ENCODE data around the gene ARRDC4. TPM values are rescaled to one million over a fixed set of nuclear protein-coding genes. Genes with fewer than 3 reads are reported as not detected.

ARRDC4 gene
- total RNA-seq, 1 donor from 2014 or later: 11.8 TPM

GRCh38 chr15:97976766-97977503 is 16.4 kb downstream of the ARRDC4 start:
- Histone ChIP-seq H3K4me3 (no peak overlapping the region), H3K27ac (replicated peaks) (no peak overlapping the region), H3K4me1 (peaks cover 5% of the 10 kb centered on the region), H3K27me3 (ENCODE audit: low read depth) (no peaks in the 10 kb centered on the region), H3K36me3 (peaks cover 23% of the 10 kb centered on the region), H3K9me3 (replicated peaks) (no peaks in the 10 kb centered on the region)
- intact Hi-C loops (cut with micrococcal nuclease): no loop called here
- TF ChIP-seq CTCF (IDR thresholded peaks at IDR 0.05; ENCODE audit: borderline replicate concordance): no peak
- DNase-seq: no peak

GRCh38 chr15:97977734-97978133 is 17.2 kb downstream of the ARRDC4 start:
- no peak for DNase-seq
- Histone ChIP-seq H3K36me3 (peaks cover 15% of the 10 kb centered on the region), H3K4me1 (peaks cover 5% of the 10 kb centered on the region), H3K27ac (replicated peaks) (no peak overlapping the region), H3K4me3 (no peak overlapping the region), H3K27me3 (ENCODE audit: low read depth) (no peaks in the 10 kb centered on the region), H3K9me3 (replicated peaks) (no peaks in the 10 kb centered on the region)
- TF ChIP-seq CTCF (IDR thresholded peaks at IDR 0.05; ENCODE audit: borderline replicate concordance): no peak
- intact Hi-C loops (cut with micrococcal nuclease): no loop called here

- no peak for TF ChIP-seq CTCF (IDR thresholded peaks at IDR 0.05; ENCODE audit: borderline replicate concordance)
- Histone ChIP-seq H3K36me3 (peaks cover 7% of the 10 kb centered on the region), H3K9me3 (replicated peaks) (no peaks in the 10 kb centered on the region), H3K4me3 (no peak overlapping the region), H3K27ac (replicated peaks) (no peak overlapping the region), H3K27me3 (ENCODE audit: low read depth) (no peaks in the 10 kb centered on the region), H3K4me1 (peaks cover 5% of the 10 kb centered on the region)
- intact Hi-C loops (cut with micrococcal nuclease): no loop called here
- no peak for DNase-seq
Observed at GRCh38 chr15:97978401-97979139, 18.1 kb downstream of the ARRDC4 start.

GRCh38 chr15:97979140-97979520 is 18.6 kb downstream of the ARRDC4 start:
- Histone ChIP-seq H3K4me3 (no peak overlapping the region), H3K27ac (replicated peaks) (no peak overlapping the region), H3K36me3 (peaks cover 3% of the 10 kb centered on the region), H3K27me3 (ENCODE audit: low read depth) (no peaks in the 10 kb centered on the region), H3K4me1 (peaks cover 5% of the 10 kb centered on the region), H3K9me3 (replicated peaks) (no peaks in the 10 kb centered on the region)
- no peak for TF ChIP-seq CTCF (IDR thresholded peaks at IDR 0.05; ENCODE audit: borderline replicate concordance)
- no peak for DNase-seq
- intact Hi-C loops (cut with micrococcal nuclease): no loop called here

GRCh38 chr15:97981058-97981457 is 20.6 kb downstream of the ARRDC4 start:
- H3K4me1 ChIP-seq: peaks cover 5% of the 10 kb centered on the region
- intact Hi-C loops (cut with micrococcal nuclease): no loop called here
- no peak for TF ChIP-seq CTCF (IDR thresholded peaks at IDR 0.05; ENCODE audit: borderline replicate concordance)

More at GRCh38 chr15:97981058-97981457, 20.6 kb downstream of the ARRDC4 start:
- no peak overlapping the region for H3K4me3 ChIP-seq
- H3K36me3 ChIP-seq: no peaks in the 10 kb centered on the region
- H3K27ac ChIP-seq (replicated peaks): no peak overlapping the region
- no peak for DNase-seq
- H3K9me3 ChIP-seq (replicated peaks): no peaks in the 10 kb centered on the region
- peaks cover 5% of the 10 kb centered on the region for H3K27me3 ChIP-seq (ENCODE audit: low read depth)

Data from left ventricle myocardium inferior (tissue), 1 donor.